Measurements from ENCODE around the gene DCC.

DNA sequence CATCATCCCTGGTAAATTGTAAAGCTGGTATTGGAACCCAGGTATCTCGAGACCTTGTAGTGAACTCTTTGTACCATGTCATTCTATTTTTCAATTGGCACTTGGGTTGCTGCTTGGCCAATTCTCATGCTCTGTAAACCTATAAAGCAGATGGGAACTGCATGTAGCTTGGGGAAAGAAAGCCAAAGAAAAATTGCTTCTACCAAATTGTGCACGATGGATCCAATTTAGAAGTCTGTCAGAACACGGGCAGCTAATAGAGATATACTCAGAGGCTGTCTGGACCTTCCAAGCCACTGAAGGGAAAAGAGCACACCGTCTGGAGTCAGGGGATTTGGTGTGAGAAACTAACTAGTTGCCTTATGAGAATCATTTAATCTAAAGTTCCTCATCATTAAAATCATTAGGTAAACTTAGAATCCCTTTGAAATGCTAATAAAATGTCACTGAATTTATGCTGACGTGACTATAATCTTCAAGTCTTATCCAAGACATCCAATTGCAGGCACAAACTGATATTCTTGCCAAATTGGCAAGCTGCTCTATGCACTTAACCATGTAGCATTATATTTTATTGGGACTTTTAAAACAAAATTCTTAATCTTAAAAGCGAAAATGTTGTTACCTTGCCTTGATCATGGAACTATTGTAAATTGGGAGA lies 206.8 kb downstream of the DCC start:
- TF ChIP-seq, protein P1, sequence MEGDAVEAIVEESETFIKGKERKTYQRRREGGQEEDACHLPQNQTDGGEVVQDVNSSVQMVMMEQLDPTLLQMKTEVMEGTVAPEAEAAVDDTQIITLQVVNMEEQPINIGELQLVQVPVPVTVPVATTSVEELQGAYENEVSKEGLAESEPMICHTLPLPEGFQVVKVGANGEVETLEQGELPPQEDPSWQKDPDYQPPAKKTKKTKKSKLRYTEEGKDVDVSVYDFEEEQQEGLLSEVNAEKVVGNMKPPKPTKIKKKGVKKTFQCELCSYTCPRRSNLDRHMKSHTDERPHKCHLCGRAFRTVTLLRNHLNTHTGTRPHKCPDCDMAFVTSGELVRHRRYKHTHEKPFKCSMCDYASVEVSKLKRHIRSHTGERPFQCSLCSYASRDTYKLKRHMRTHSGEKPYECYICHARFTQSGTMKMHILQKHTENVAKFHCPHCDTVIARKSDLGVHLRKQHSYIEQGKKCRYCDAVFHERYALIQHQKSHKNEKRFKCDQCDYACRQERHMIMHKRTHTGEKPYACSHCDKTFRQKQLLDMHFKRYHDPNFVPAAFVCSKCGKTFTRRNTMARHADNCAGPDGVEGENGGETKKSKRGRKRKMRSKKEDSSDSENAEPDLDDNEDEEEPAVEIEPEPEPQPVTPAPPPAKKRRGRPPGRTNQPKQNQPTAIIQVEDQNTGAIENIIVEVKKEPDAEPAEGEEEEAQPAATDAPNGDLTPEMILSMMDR (conservative IDR thresholded peaks at IDR 0.05): no peak
- no peak for TF ChIP-seq EZH2 (IDR thresholded peaks at IDR 0.05; ENCODE audit: low read depth)

Measured in PC-9 (cell line).